Ovary (tissue), 3 donors: ENCODE results near the gene TSSK1B.

ENCODE experiments used
- EP300 ChIP-seq: sonication (generic); formaldehyde crosslinking; IDR thresholded peaks from one replicate; pipeline ENCODE4 v1.6.1; 2017; ENCODE audit warnings: antibody characterized with exemption
- POLR2A ChIP-seq: fragments of 450-650 bp; IDR thresholded peaks from one replicate; pipeline ENCODE4 v1.6.1; 2017; ENCODE audit warnings: antibody characterized with exemption, mild to moderate bottlenecking, moderate library complexity
- TF ChIP-seq, protein P1 (sequence below), 3 donors: fragments of 450-650 bp in 2 of 3; fragments of 200-600 bp in 1 of 3; IDR thresholded peaks; one replicate each; pipeline versions ENCODE4 v1.5.1 to v1.8.0; 2016 to 2022; ENCODE audit warnings: antibody characterized with exemption in 3 of 3, mild to moderate bottlenecking in 1 of 3
- donor health status: DM: no; HTN: no; CAD: no.

DNA sequence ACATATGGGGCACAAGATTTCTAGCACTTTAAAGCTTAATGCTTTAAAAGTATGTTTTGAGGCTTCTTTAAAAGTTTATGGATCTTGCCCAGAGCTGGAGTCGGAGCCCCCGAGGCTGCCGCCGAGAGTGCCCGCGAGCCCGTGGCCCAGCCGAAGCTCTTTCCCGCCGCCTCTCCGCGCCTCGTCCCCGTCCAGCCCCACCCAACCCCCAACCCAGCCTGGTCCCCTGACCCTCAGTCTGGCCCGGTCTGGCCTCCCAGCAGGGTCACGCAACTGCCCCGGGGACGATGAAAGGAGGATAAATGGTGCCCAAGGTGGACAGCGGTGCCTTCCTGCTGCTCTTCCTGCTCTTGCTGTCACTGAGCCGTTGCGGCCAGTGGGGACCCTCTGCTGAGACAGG, 1.7 kb downstream of the TSSK1B start:
- TF ChIP-seq, protein P1, sequence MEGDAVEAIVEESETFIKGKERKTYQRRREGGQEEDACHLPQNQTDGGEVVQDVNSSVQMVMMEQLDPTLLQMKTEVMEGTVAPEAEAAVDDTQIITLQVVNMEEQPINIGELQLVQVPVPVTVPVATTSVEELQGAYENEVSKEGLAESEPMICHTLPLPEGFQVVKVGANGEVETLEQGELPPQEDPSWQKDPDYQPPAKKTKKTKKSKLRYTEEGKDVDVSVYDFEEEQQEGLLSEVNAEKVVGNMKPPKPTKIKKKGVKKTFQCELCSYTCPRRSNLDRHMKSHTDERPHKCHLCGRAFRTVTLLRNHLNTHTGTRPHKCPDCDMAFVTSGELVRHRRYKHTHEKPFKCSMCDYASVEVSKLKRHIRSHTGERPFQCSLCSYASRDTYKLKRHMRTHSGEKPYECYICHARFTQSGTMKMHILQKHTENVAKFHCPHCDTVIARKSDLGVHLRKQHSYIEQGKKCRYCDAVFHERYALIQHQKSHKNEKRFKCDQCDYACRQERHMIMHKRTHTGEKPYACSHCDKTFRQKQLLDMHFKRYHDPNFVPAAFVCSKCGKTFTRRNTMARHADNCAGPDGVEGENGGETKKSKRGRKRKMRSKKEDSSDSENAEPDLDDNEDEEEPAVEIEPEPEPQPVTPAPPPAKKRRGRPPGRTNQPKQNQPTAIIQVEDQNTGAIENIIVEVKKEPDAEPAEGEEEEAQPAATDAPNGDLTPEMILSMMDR (IDR thresholded peaks at IDR 0.05) = no peak
- TF ChIP-seq POLR2A (no peak), EP300 (no peak)
